ENCODE results near the gene BAIAP2L1. TPM values are rescaled to one million over a fixed set of nuclear protein-coding genes. Genes with fewer than 3 reads are reported as not detected.

The BAIAP2L1 gene
- total and polyA plus RNA-seq, 9 of the 15 experiments (the other 6 are each of a cell fraction or from before 2014, with no cell fraction given): 4.2 to 29.8 (median 15.5) TPM

- TF ChIP-seq SMAD4 (CRISPR knock-in tag; conservative IDR thresholded peaks at IDR 0.05): no peak; the same call in 1 of the 2 replicates
- no peak for TF ChIP-seq NONO (IDR thresholded peaks at IDR 0.05; ENCODE audit: low read depth in 2 of 2, low read length in 1 of 2)
- no peak for TF ChIP-seq ARID1B (IDR thresholded peaks at IDR 0.05)
- TF ChIP-seq EP300 (IDR thresholded peaks at IDR 0.05; ENCODE audit: low read length): no peak
- TF ChIP-seq MAZ (CRISPR knock-in tag; conservative IDR thresholded peaks at IDR 0.05 in 1 of 2, IDR thresholded peaks at IDR 0.05 in 1 of 2): peak; percentile 71 to 73
- TF ChIP-seq ZNF280A (IDR thresholded peaks at IDR 0.05; ENCODE audit: low read depth, partially characterized antibody): no peak
- no peak for TF ChIP-seq NFE2 (IDR thresholded peaks at IDR 0.05; ENCODE audit: low read depth)
- TF ChIP-seq KAT2B (IDR thresholded peaks at IDR 0.05; ENCODE audit: low read depth, low read length): no peak
- no peak for TF ChIP-seq PATZ1 (CRISPR knock-in tag; IDR thresholded peaks at IDR 0.05; ENCODE audit: borderline replicate concordance)
- TF ChIP-seq U2AF1 (optimal IDR thresholded peaks at IDR 0.05; ENCODE audit: low read depth, low read length): no peak
- TF ChIP-seq TAF7 (tag; IDR thresholded peaks at IDR 0.05): no peak
- TF ChIP-seq TARDBP (IDR thresholded peaks at IDR 0.05): no peak
- TF ChIP-seq PHF8 (IDR thresholded peaks at IDR 0.05; ENCODE audit: borderline replicate concordance, low read length): peak; percentile 48; the same call in 1 of the 2 replicates
- peak; percentile 64; the same call in 1 of the 2 replicates for TF ChIP-seq POLR2A (conservative IDR thresholded peaks at IDR 0.05)
- TF ChIP-seq HNRNPK (IDR thresholded peaks at IDR 0.05; ENCODE audit: low read depth, low read length, poor library complexity, severe bottlenecking): no peak
- peak; percentile 21; the same call in 1 of the 2 replicates for TF ChIP-seq GMEB1 (CRISPR knock-in tag; IDR thresholded peaks at IDR 0.05)
- no peak for TF ChIP-seq FUS (optimal IDR thresholded peaks at IDR 0.05; ENCODE audit: low read depth, low read length)
- TF ChIP-seq SFPQ (IDR thresholded peaks at IDR 0.05; ENCODE audit: low read depth, low read length): no peak
- no peak for TF ChIP-seq POU5F1 (IDR thresholded peaks at IDR 0.05; ENCODE audit: borderline replicate concordance, low read depth, low read length, partially characterized antibody)
- no peak for TF ChIP-seq NR1H2 (CRISPR knock-in tag; IDR thresholded peaks at IDR 0.05)
Measured at GRCh38 chr7:98251601-98252424, 149.1 kb downstream of the BAIAP2L1 start, which contains the start of gene TECPR1 (continued).
